K562 (cell line): ENCODE data around the gene CD34. TPM values are rescaled to one million over a fixed set of nuclear protein-coding genes. Genes with fewer than 3 reads are reported as not detected.

Experiments used
- ATF1 ChIP-seq, 2 experiments: fragments of 450-650 bp in 1 of 2; IDR thresholded peaks; 2 replicates each; pipeline ENCODE4 v1.6.1; 2016; ENCODE audit warnings: missing compliant biosample characterization in 1 of 2, missing genetic modification characterization in 1 of 2
- ATF4 ChIP-seq: fragments of 450-650 bp; formaldehyde crosslinking; IDR thresholded peaks from 2 replicates; pipeline ENCODE4 v1.4.0; 2022; ENCODE audit warnings: mild to moderate bottlenecking, moderate library complexity
- CHD4 ChIP-seq: fragments of 200-600 bp; sonication (generic); IDR thresholded peaks from 3 replicates; pipeline ENCODE4 v1.6.1; 2012; ENCODE audit warnings: low read depth, mild to moderate bottlenecking, mixed read lengths, low read length, inconsistent platforms; ENCODE audit not compliant: insufficient read depth, insufficient replicate concordance, poor library complexity, severe bottlenecking
- CXXC5 ChIP-seq: fragments of 250-450 bp; sonication (Bioruptor Pico); IDR thresholded peaks from 2 replicates; pipeline ENCODE4 v1.8.0; 2022; ENCODE audit warnings: inconsistent platforms, mild to moderate bottlenecking, moderate library complexity
- DPF2 ChIP-seq: fragments of 450-650 bp; IDR thresholded peaks from 2 replicates; pipeline ENCODE4 v1.6.1; 2016
- EP400 ChIP-seq: fragments of 450-650 bp; IDR thresholded peaks from 2 replicates; pipeline ENCODE4 v1.6.1; 2017; ENCODE audit warnings: antibody characterized with exemption, mild to moderate bottlenecking, moderate library complexity
- FOXA1 ChIP-seq: fragments of 450-650 bp; IDR thresholded peaks from 2 replicates; pipeline ENCODE4 v1.6.1; 2016; ENCODE audit warnings: mild to moderate bottlenecking, borderline replicate concordance
- KAT7 ChIP-seq: sonication (generic); formaldehyde crosslinking; IDR thresholded peaks from 2 replicates; pipeline ENCODE4 v1.8.0; 2022; ENCODE audit warnings: missing genetic modification reagents, mild to moderate bottlenecking, borderline replicate concordance
- KLF13 ChIP-seq: fragments of 450-650 bp; IDR thresholded peaks from 2 replicates; pipeline ENCODE4 v1.6.1; 2016; ENCODE audit warnings: missing genetic modification characterization, low read depth, mild to moderate bottlenecking, missing compliant biosample characterization, moderate library complexity, borderline replicate concordance
- KLF16 ChIP-seq: IDR thresholded peaks from 2 replicates; pipeline ENCODE4 v1.6.1; 2016; ENCODE audit warnings: antibody characterized with exemption
- MGA ChIP-seq: fragments of 450-650 bp; IDR thresholded peaks from 2 replicates; pipeline ENCODE4 v1.6.1; 2016; ENCODE audit warnings: mild to moderate bottlenecking, moderate library complexity
- MYC ChIP-seq, 2 experiments: fragments of 250-450 bp in 1 of 2; sonication (Bioruptor Pico) in 1 of 2; IDR thresholded peaks; 2 replicates each; pipeline versions ENCODE4 v1.5.1 to v1.6.1; 2012 to 2021; ENCODE audit warnings: low read depth in 2 of 2, borderline replicate concordance in 1 of 2, improper control_type of control experiment in 1 of 2, low read length in 1 of 2, mild to moderate bottlenecking in 1 of 2, moderate library complexity in 1 of 2
- SMARCC2 ChIP-seq: fragments of 450-650 bp; IDR thresholded peaks from 2 replicates; pipeline ENCODE4 v1.6.1; 2017; ENCODE audit warnings: antibody characterized with exemption, moderate library complexity, mild to moderate bottlenecking, low read depth
- polyA plus RNA-seq, 8 experiments: library from polyadenylated mRNA; depleted of rRNA in 4 of 8; stranded (reverse) in 5 of 8; unstranded in 3 of 8; fragments of >200 nt; fragmentation: Nextera tagmentation in 2 of 8; fragmentation: Illumina TruSeq in 1 of 8; extraction: Ambion mirVana in 2 of 8; extraction: Trizol in 1 of 8; gene quantifications; 2 replicates each; pipeline versions ENCODE4 v1.2.1 to v1.2.3, GENCODE V29; 2011 to 2014; ENCODE audit warnings: inconsistent platforms in 1 of 8, missing spikeins in 1 of 8
- total RNA-seq, 7 experiments: library from RNA; depleted of rRNA in 6 of 7; stranded (reverse); fragments of >200 nt in 6 of 7; fragmentation: Illumina TruSeq in 2 of 7; extraction: Trizol in 2 of 7; gene quantifications; 2 replicates each; pipeline versions ENCODE4 v1.2.1 to v1.2.3, GENCODE V29; 2011 to 2021; ENCODE audit warnings: low replicate concordance in 1 of 7

CD34 gene
- total and polyA plus RNA-seq, 9 of the 15 experiments (the other 6 are each of a cell fraction or from before 2014, with no cell fraction given), result not detected

- peak; percentile 40; the same call in 1 of the 2 replicates for TF ChIP-seq MGA
- no peak for TF ChIP-seq SMARCC2
- TF ChIP-seq KAT7 (CRISPR knock-in tag), result 0 out of 2 replicates have a peak, but pooled peaks have one; percentile 10
- 0 out of 2 replicates have a peak, but pooled peaks have one; percentile 19 for TF ChIP-seq DPF2
- TF ChIP-seq MYC (IDR thresholded peaks at IDR 0.05; ENCODE audit: low read depth, low read length), result 0 out of 2 replicates have a peak, but pooled peaks have one; percentile 51
- TF ChIP-seq MYC (CRISPR knock-in tag; IDR thresholded peaks at IDR 0.05; ENCODE audit: borderline replicate concordance, low read depth), result no peak
- TF ChIP-seq CXXC5 (CRISPR knock-in tag), result no peak
- TF ChIP-seq ATF1 (CRISPR knock-in tag; IDR thresholded peaks at IDR 0.05), result no peak
- TF ChIP-seq ATF1 (tag; IDR thresholded peaks at IDR 0.05), result peak; percentile 43; the same call in 1 of the 2 replicates
- TF ChIP-seq ATF4 (CRISPR knock-in tag), result no peak
- TF ChIP-seq KLF13 (tag), result peak; percentile 31; the same call in 1 of the 2 replicates
- peak; percentile 58 for TF ChIP-seq EP400
- peak; percentile 97 for TF ChIP-seq KLF16
- TF ChIP-seq FOXA1, result no peak
- TF ChIP-seq CHD4, result no peak
These were observed 42.6 kb downstream of the CD34 start (continued) for GRCh38 chr1:207868251-207868773.
